ENCODE data around the gene RP2.

RP2 gene

GRCh38 chrX:46844913-46845312, 8.1 kb downstream of the RP2 start:
- no peak for DNase-seq

- no peak for DNase-seq
Measured at GRCh38 chrX:46849933-46850332, 13.1 kb downstream of the RP2 start.

GRCh38 chrX:46850771-46851170, 13.9 kb downstream of the RP2 start:
- no peak for DNase-seq

GRCh38 chrX:46856483-46856882, 19.6 kb downstream of the RP2 start:
- DNase-seq: no peak

- DNase-seq: no peak
Measured at GRCh38 chrX:46860557-46860956, 23.7 kb downstream of the RP2 start.

GRCh38 chrX:46863072-46863471, 26.2 kb downstream of the RP2 start:
- DNase-seq: no peak

- DNase-seq: no peak
Measured at GRCh38 chrX:46864606-46865005, 27.8 kb downstream of the RP2 start.

GRCh38 chrX:46865281-46865680, 28.4 kb downstream of the RP2 start:
- DNase-seq: peak; percentile 75

- no peak for DNase-seq
Measured at GRCh38 chrX:46866726-46867125, 29.9 kb downstream of the RP2 start.

GRCh38 chrX:46873746-46874145, 36.9 kb downstream of the RP2 start:
- peak; percentile 31 for DNase-seq

GRCh38 chrX:46876901-46877300, 40.1 kb downstream of the RP2 start:
- no peak for DNase-seq

- DNase-seq: no peak
Measured at GRCh38 chrX:46882266-46882665, 45.4 kb downstream of the RP2 start.

GRCh38 chrX:46884799-46885198, 48.0 kb downstream of the RP2 start:
- DNase-seq: no peak

GRCh38 chrX:46898207-46898606, 61.4 kb downstream of the RP2 start:
- DNase-seq: no peak

- peak; percentile 76 for DNase-seq
Measured at GRCh38 chrX:46903458-46904242, 66.8 kb downstream of the RP2 start.

GRCh38 chrX:46904626-46905025, 67.8 kb downstream of the RP2 start:
- DNase-seq: no peak

- no peak for DNase-seq
Measured at GRCh38 chrX:46910415-46910814, 73.6 kb downstream of the RP2 start.

- DNase-seq: peak; percentile 83
Measured at GRCh38 chrX:46912098-46912602, 75.3 kb downstream of the RP2 start, which contains the start of gene JADE3. TSS of gene JADE3 (plus strand) at chrX:46912421. CDS start at chrX:46984895, 72,474 bp downstream.

- peak; percentile 62 for DNase-seq
Measured at GRCh38 chrX:46912603-46913491, 76.0 kb downstream of the RP2 start.

GRCh38 chrX:46913667-46914066, 76.8 kb downstream of the RP2 start:
- DNase-seq: no peak

- no peak for DNase-seq
Measured at GRCh38 chrX:46916273-46916672, 79.4 kb downstream of the RP2 start.

- DNase-seq: no peak
Measured at GRCh38 chrX:46917622-46918021, 80.8 kb downstream of the RP2 start.

- DNase-seq: no peak
Measured at GRCh38 chrX:46918434-46918833, 81.6 kb downstream of the RP2 start.

Data from fibroblast of skin of back (primary cell).